Measurements from ENCODE around the gene RGPD6.
"Not testable (repeated sequence)": the region's sequence is repeated elsewhere in the genome, so short reads cannot be mapped to it uniquely, and the experiment has no call there.

The RGPD6 gene

DNA sequence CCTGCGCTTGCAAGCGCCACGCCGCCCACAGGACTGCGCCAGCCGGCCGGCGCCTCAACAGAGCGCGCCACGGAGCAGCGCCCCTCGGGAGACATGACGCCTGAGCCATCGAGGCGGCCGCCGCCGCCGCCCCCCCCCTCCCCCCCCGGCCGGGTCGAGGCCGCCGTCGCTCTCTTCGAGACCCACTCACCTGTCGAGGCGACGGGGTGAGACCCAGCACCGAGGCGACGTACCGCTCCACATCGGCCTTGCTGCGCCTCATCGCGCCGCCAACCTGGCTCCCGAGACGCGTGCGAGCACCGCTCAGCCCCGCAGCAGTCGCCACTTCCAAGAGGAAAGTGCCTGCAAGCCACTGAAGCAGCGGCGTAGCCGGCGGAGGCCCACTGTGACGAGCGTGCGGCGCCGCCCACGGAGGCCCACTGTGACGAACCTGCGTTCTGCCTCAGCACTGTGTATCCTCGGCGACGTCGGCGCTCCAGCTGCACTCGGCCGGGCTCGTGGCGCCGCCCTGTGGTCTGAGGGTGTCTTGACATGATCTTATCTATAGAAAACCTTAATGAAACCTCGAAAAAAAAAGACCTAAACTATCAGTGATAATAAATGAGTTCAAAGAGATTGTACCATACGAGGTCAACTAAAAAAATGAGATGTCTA, at the start of gene RGPD6:
Gene RGPD6, minus strand, starts transcription at position 460 of the 654 bp plus-strand sequence. Its CDS starts 198 bp downstream, at position 262.
- not testable (repeated sequence) for H3K27me3 Mint-ChIP-seq; DNase-seq; H3K36me3 Mint-ChIP-seq (ENCODE audit: low read depth); H3K9me3 Mint-ChIP-seq; H3K4me1 Mint-ChIP-seq; H3K4me3 Mint-ChIP-seq; H3K27ac Mint-ChIP-seq
- ATAC-seq, result peak; percentile 100

DNA sequence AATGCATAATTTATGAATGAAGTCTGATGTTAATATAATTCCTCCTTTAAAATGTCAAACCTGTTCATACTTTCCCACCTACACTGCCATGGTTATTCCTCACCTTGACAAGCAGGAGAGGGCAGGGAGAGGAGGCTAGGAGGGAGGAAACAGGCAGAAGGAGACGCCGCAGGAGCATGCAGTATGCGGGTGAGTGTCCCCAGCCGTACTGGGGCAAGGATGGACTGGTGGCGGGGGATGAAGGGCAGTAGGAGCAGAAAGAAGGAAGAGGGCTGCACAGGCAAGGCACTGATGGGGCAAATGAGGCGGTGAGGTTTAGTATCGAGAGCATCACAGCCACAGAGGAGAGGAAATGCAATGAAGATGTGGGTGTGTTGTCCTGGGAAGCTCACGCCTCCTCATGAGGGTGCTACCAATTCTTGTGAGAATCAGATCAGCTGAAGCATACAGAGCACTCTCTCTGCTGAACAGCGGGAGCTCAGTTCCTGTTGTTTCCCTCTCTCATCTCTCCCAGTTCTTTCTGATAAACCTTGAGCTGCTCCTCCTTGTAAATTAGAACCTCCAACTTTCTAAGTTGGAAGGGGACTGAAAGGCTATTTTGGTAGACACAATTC, 42.4 kb upstream of the RGPD6 start:
- ATAC-seq; H3K4me1 Mint-ChIP-seq; DNase-seq; H3K9me3 Mint-ChIP-seq; H3K4me3 Mint-ChIP-seq; H3K27me3 Mint-ChIP-seq; H3K27ac Mint-ChIP-seq; H3K36me3 Mint-ChIP-seq (ENCODE audit: low read depth): not testable (repeated sequence)

DNA sequence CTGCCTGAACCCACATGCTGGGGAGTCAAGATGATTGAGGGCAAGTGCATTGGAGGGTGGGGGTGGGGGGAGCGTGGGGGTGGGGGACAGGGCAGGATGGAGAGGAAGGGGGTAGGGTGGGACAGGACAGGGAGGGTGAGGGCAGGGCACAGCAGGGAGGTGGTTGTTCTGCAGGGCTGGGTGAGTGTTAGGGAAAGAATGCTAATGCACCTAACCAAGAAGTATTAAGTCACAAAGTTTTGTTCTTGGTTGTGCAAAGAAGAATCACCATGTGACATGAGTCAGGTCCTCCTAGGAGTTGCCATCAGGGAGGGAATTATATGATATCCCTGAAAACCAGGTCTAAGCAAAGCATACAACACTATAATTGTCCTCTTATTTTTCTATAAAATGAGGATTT, 36.9 kb upstream of the RGPD6 start:
- not testable (repeated sequence) for H3K36me3 Mint-ChIP-seq (ENCODE audit: low read depth); H3K27me3 Mint-ChIP-seq; H3K4me1 Mint-ChIP-seq; H3K27ac Mint-ChIP-seq; H3K9me3 Mint-ChIP-seq; ATAC-seq; H3K4me3 Mint-ChIP-seq; DNase-seq

GRCh38 chr2:110610613-110611250, 33.7 kb upstream of the RGPD6 start:
- not testable (repeated sequence) for H3K27ac Mint-ChIP-seq; H3K36me3 Mint-ChIP-seq (ENCODE audit: low read depth); H3K9me3 Mint-ChIP-seq; H3K27me3 Mint-ChIP-seq; DNase-seq; H3K4me1 Mint-ChIP-seq; H3K4me3 Mint-ChIP-seq
- ATAC-seq, result peak; percentile 30

DNA sequence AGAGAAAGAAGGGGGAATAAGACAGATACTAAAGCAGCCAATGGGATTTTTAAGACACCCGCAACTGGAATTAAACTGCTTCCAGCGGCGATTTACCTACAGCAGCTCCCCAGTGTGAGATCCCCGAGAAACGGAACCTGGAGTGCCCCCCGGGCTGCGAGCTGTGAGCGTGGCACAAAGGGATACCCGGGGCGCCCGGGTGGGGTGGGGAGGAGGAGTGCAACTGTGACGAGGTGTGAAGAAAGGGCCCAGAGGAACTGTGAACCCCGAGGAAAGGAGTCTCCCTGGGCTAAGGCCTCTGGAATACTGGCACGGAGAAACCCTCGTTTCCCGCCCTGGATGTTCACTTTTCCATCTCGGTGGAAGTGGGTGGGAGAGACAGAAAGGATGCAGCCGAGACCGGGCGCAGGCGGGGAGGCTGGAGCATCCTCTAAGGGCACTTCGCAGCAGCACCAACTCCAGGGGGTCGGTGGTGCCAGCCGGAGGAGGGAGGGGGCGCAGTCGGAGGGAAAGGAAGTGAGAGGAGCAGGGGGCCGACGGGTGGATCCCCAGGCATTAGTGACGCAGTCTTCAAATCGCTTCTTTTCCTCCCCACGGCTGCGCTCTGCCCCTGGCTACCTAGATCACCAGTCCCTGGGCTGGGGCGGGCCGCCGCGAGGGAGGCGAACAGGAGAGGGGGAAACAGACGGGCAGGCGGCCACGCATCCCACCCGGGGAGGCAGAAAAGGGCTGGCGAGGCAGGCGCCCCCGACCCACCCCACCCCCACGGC, 33.0 kb upstream of the RGPD6 start:
- not testable (repeated sequence) for H3K4me1 Mint-ChIP-seq; DNase-seq; H3K4me3 Mint-ChIP-seq; H3K27ac Mint-ChIP-seq; H3K27me3 Mint-ChIP-seq; H3K9me3 Mint-ChIP-seq; H3K36me3 Mint-ChIP-seq (ENCODE audit: low read depth)
- peak; percentile 34 for ATAC-seq

DNA sequence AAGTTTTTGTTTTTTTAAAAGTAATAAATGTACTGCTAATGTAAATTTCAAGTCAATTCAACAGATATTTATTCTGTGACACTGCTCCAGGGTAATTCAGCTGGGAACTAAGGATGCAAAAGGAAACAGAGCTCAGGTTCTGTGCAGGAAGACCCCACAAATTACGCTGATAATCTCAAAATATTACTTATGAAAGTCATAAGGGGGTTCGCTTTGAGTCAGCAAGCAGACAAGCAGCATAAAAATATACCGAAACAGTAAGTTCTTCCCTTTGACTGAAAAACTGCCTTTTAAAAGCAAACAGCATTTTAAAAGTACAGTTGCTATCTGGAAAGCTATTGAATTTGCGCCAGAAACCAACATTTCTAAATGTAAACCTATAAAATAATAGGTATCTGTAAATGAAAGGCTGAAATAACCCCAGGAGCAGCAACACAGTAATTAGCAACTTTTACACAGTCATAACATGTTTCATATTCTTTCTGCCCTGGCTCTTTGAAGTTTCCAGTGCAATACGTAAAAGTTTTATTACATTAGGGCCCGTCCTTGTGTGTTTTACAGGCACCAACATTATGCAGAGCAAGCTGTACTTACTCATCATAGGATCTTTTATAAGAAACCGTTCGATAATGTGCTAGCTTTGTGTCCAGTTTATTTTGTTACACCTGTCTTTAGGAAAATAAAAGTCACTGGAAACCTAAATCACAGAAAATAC, 31.9 kb upstream of the RGPD6 start:
- not testable (repeated sequence) for H3K36me3 Mint-ChIP-seq (ENCODE audit: low read depth); DNase-seq; H3K27ac Mint-ChIP-seq; H3K4me3 Mint-ChIP-seq; ATAC-seq; H3K27me3 Mint-ChIP-seq; H3K4me1 Mint-ChIP-seq; H3K9me3 Mint-ChIP-seq

- H3K4me1 Mint-ChIP-seq; DNase-seq; H3K9me3 Mint-ChIP-seq; H3K4me3 Mint-ChIP-seq; H3K27me3 Mint-ChIP-seq; H3K36me3 Mint-ChIP-seq (ENCODE audit: low read depth); ATAC-seq; H3K27ac Mint-ChIP-seq: not testable (repeated sequence)
Measured at GRCh38 chr2:110605057-110605456, 28.0 kb upstream of the RGPD6 start.

GRCh38 chr2:110603917-110604591, 27.0 kb upstream of the RGPD6 start:
- not testable (repeated sequence) for H3K27ac Mint-ChIP-seq; ATAC-seq; H3K4me3 Mint-ChIP-seq; H3K9me3 Mint-ChIP-seq; H3K4me1 Mint-ChIP-seq; DNase-seq; H3K27me3 Mint-ChIP-seq; H3K36me3 Mint-ChIP-seq (ENCODE audit: low read depth)

GRCh38 chr2:110602139-110602538, 25.1 kb upstream of the RGPD6 start:
- not testable (repeated sequence) for H3K27ac Mint-ChIP-seq; H3K4me1 Mint-ChIP-seq; H3K36me3 Mint-ChIP-seq (ENCODE audit: low read depth); ATAC-seq; H3K27me3 Mint-ChIP-seq; H3K4me3 Mint-ChIP-seq; H3K9me3 Mint-ChIP-seq; DNase-seq

DNA sequence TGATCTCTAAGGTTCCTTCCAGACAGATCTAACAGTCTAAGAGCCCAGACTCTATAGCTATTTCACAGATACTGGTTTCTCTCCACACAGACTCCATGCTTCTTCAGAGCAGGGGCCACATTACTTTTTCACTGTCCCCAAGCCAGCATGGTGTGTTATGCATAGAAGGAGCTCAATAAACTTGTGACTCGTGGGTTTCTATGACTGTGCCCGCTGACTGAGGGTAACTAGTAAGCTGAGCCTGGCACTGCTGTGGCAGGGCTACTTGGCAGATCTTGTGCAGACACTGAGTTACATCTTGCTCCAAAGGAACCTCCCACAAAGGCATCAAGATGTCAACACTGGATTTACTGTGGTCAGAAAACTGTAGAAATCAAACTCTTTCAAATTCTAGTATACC, 15.0 kb upstream of the RGPD6 start:
- DNase-seq; H3K4me1 Mint-ChIP-seq; H3K4me3 Mint-ChIP-seq; ATAC-seq; H3K27ac Mint-ChIP-seq; H3K36me3 Mint-ChIP-seq (ENCODE audit: low read depth); H3K27me3 Mint-ChIP-seq; H3K9me3 Mint-ChIP-seq: not testable (repeated sequence)

DNA sequence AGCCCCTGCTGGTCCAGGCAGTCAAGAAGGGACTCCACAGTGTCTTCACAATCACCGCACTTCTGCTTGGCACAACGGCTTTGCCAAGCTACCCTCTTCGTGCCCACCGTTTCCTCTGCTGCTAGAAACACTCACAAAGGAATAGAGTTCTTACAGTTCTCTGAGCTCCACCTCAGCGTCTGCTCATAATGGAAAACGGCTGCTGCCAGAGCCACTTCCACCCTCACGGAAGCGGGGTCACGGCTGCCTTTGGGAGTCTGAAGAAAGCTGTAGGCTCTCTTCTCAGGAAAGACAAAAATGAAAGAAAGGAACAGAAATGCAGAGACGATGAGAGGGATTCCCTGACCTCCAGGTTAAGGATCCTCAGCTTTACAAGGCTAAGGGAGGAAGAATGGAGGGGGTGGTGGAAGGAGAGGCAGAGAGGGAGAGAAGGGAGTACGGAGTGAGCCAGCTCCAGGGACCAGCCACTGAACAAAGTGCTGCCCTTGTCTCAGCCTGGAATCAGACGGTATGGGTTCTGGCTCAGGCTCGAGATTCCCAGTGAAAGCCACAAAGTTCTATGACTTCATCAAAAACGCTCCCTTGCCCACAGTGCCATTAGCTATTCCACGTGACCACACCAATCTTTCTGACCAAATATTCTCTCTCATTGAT, 12.8 kb upstream of the RGPD6 start:
- not testable (repeated sequence) for H3K27ac Mint-ChIP-seq; H3K36me3 Mint-ChIP-seq (ENCODE audit: low read depth); ATAC-seq; DNase-seq; H3K27me3 Mint-ChIP-seq; H3K4me1 Mint-ChIP-seq; H3K4me3 Mint-ChIP-seq; H3K9me3 Mint-ChIP-seq

- ATAC-seq; H3K27me3 Mint-ChIP-seq; H3K9me3 Mint-ChIP-seq; H3K27ac Mint-ChIP-seq; DNase-seq; H3K36me3 Mint-ChIP-seq (ENCODE audit: low read depth); H3K4me3 Mint-ChIP-seq; H3K4me1 Mint-ChIP-seq: not testable (repeated sequence)
Measured at GRCh38 chr2:110588520-110588919, 11.5 kb upstream of the RGPD6 start.

- not testable (repeated sequence) for ATAC-seq; DNase-seq; H3K4me3 Mint-ChIP-seq; H3K27me3 Mint-ChIP-seq; H3K4me1 Mint-ChIP-seq; H3K36me3 Mint-ChIP-seq (ENCODE audit: low read depth); H3K27ac Mint-ChIP-seq; H3K9me3 Mint-ChIP-seq
Measured at GRCh38 chr2:110579216-110579965, 2.4 kb upstream of the RGPD6 start.
